Endothelial cell of umbilical vein (primary cell): ENCODE measurements around the gene LILRB5.
"Not testable (repeated sequence)": the region's sequence is repeated elsewhere in the genome, so short reads cannot be mapped to it uniquely, and the experiment has no call there.

ENCODE experiments used
- CTCF ChIP-seq, 2 donors: IDR thresholded peaks; 1 replicate in 1 of 2; 2 replicates in 1 of 2; pipeline ENCODE4 v1.5.1; 2011; ENCODE audit warnings: low read length in 2 of 2, mild to moderate bottlenecking in 2 of 2, moderate library complexity in 2 of 2, control low read depth in 1 of 2, inconsistent platforms in 1 of 2, low read depth in 1 of 2; ENCODE audit not compliant: insufficient read depth in 1 of 2; ENCODE audit errors: extremely low read depth in 1 of 2
- EZH2 ChIP-seq: IDR thresholded peaks from 2 replicates; pipeline ENCODE4 v1.6.1; 2012; ENCODE audit warnings: borderline replicate concordance, low read depth, mild to moderate bottlenecking, moderate library complexity, low read length, inconsistent platforms; ENCODE audit not compliant: severe bottlenecking
- POLR2A ChIP-seq: IDR thresholded peaks from 2 replicates; pipeline ENCODE4 v1.6.1; 2012; ENCODE audit warnings: low read depth, mild to moderate bottlenecking, control low read depth, low read length
- POLR2AphosphoS5 ChIP-seq: IDR thresholded peaks from 2 replicates; pipeline ENCODE4 v1.6.1; 2012; ENCODE audit warnings: low read depth, mild to moderate bottlenecking, control low read depth, low read length, moderate library complexity; ENCODE audit not compliant: insufficient read depth

GRCh38 chr19:54272181-54272580 is 15.1 kb upstream of the LILRB5 start:
- not testable (repeated sequence) for TF ChIP-seq POLR2A; CTCF (IDR thresholded peaks at IDR 0.05; ENCODE audit: extremely low read depth in 1 of 2, insufficient read depth in 1 of 2, low read depth in 1 of 2, low read length in 2 of 2); EZH2; POLR2AphosphoS5
